ENCODE measurements around the gene TRPM4.

DNA sequence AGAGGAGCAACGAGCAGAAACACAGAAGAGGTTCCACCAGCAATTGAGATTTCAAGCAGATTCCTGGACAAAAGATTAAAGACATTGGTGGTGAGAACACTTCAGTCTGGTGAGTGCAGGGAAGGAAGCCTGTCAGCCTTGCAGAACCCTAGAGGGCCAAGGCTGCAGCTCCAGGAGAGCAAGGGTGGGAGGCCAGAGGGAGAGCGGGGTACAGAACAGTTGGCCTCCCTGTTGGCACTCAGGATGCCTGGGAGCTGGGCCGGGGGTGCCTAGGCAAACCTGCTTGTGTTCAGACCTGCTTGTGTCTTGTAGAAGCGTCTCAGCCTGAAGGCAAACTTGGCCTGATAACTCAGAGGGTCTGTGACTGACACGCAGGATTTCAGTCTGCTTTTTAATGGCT lies 48.5 kb upstream of the TRPM4 start:
- TF ChIP-seq, protein P1, sequence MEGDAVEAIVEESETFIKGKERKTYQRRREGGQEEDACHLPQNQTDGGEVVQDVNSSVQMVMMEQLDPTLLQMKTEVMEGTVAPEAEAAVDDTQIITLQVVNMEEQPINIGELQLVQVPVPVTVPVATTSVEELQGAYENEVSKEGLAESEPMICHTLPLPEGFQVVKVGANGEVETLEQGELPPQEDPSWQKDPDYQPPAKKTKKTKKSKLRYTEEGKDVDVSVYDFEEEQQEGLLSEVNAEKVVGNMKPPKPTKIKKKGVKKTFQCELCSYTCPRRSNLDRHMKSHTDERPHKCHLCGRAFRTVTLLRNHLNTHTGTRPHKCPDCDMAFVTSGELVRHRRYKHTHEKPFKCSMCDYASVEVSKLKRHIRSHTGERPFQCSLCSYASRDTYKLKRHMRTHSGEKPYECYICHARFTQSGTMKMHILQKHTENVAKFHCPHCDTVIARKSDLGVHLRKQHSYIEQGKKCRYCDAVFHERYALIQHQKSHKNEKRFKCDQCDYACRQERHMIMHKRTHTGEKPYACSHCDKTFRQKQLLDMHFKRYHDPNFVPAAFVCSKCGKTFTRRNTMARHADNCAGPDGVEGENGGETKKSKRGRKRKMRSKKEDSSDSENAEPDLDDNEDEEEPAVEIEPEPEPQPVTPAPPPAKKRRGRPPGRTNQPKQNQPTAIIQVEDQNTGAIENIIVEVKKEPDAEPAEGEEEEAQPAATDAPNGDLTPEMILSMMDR (IDR thresholded peaks at IDR 0.05): no peak
- TF ChIP-seq POLR2A (IDR thresholded peaks at IDR 0.05): no peak
